NCI-H1436 (cell line): ENCODE data around the gene RPL29.

Experiments used
- DNase-seq: peaks from one replicate; lab custom pipeline; 2025; lab: John Stamatoyannopoulos, UW

RPL29 gene

GRCh38 chr3:51962854-51963530 lies 32.7 kb downstream of the RPL29 start:
- DNase-seq = no peak

- DNase-seq = no peak
Measured at GRCh38 chr3:51961602-51962569, 33.8 kb downstream of the RPL29 start.

GRCh38 chr3:51961011-51961410 lies 34.7 kb downstream of the RPL29 start:
- no peak for DNase-seq

GRCh38 chr3:51960386-51960785 lies 35.3 kb downstream of the RPL29 start:
- DNase-seq = no peak

- DNase-seq = no peak
Measured at GRCh38 chr3:51959651-51960050, 36.0 kb downstream of the RPL29 start.

GRCh38 chr3:51958603-51959521 lies 36.8 kb downstream of the RPL29 start:
- DNase-seq = no peak

- DNase-seq = no peak
Measured at GRCh38 chr3:51957520-51958205, 38.0 kb downstream of the RPL29 start.

GRCh38 chr3:51955893-51956770 lies 39.6 kb downstream of the RPL29 start:
- DNase-seq = no peak

- no peak for DNase-seq
Measured at GRCh38 chr3:51955175-51955892, 40.4 kb downstream of the RPL29 start, which contains the start of gene GPR62. Gene GPR62, plus strand, starts transcription at chr3:51955381. Its CDS starts 272 bp downstream, at chr3:51955653.

- no peak for DNase-seq
Measured at GRCh38 chr3:51954713-51955112, 41.0 kb downstream of the RPL29 start.

- no peak for DNase-seq
Measured at GRCh38 chr3:51954105-51954504, 41.6 kb downstream of the RPL29 start.

- no peak for DNase-seq
Measured at GRCh38 chr3:51953445-51953844, 42.2 kb downstream of the RPL29 start.

GRCh38 chr3:51950899-51951298 lies 44.8 kb downstream of the RPL29 start:
- DNase-seq = no peak

- DNase-seq = no peak
Measured at GRCh38 chr3:51949121-51949520, 46.6 kb downstream of the RPL29 start.

GRCh38 chr3:51948016-51948580 lies 47.6 kb downstream of the RPL29 start:
- DNase-seq = no peak

- DNase-seq = no peak
Measured at GRCh38 chr3:51947215-51947900, 48.3 kb downstream of the RPL29 start.

GRCh38 chr3:51946796-51947195 lies 48.9 kb downstream of the RPL29 start:
- DNase-seq = no peak

- no peak for DNase-seq
Measured at GRCh38 chr3:51945926-51946705, 49.6 kb downstream of the RPL29 start.
